NCI-H1417 (cell line): ENCODE data around the gene PMIS2.
A peak's percentile ranks its signal among the peaks of the same experiment; 100 is the strongest.
"Not testable (repeated sequence)": the region's sequence is repeated elsewhere in the genome, so short reads cannot be mapped to it uniquely, and the experiment has no call there.

Experiments used
- DNase-seq, 3 experiments: peaks; one replicate each; lab custom pipeline; 2025; lab: John Stamatoyannopoulos, UW

The PMIS2 gene

DNA sequence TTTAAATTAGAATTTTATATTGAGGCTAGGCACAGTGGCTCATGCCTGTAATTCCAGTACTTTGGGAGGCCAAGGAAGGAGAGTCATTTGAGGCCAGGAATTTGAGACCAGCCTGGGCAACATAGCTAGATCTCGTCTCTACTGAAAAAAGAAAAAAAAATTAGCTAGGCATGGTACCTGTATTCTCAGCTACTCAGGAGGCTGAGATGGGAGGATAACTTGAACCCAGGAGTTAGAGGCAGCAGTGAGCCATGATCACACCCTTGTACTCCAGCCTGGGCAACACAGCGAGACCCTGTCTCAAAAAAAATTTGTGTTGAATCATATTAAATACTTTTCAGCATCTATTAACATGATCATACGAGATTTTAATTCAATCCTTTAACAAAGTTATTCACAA is 4.9 kb downstream of the PMIS2 start:
- no peak for DNase-seq

DNA sequence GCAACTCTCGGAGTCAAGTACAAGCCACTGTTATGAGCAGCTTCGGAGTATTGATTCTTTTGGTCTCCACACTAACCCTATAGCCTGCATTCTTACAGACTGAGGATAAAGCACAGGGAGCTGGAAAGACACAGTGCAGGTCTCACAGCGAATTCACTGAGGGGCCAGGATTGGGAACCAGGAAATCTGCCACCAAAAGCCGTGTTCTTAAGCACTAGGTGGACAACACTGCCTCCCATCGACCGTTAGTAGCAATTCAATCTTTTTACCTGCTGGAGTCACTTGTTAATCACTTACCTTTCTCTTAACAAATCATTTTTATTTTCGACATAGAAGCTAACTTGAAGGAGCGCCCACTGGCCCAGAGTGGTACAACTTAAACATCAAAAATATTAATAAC is 6.3 kb downstream of the PMIS2 start:
- DNase-seq = peak in 1 of 3 experiments; percentile 19

GRCh38 chr19:35595026-35595425 is 9.1 kb downstream of the PMIS2 start:
- not testable (repeated sequence) for DNase-seq

DNA sequence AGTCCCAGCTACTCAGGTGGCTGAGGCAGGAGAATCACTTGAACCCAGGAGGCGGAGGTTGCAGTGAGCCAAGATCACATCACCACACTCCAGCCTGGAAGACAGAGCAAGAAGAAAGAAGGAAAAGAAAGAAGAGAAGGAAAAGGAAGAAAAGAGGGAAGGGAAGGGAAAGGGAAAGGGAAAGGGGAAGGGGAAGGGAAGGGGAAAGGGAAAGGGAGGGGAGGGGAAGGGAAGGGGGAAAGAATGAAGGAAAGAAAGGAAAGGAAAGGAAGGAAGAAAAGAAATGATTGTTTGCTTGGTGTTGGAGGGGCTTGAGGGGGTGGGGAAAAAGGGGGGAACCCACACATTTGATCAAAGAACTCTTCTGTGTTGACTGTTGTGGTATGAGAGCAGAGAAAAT is 10.0 kb downstream of the PMIS2 start:
- DNase-seq = no peak

DNA sequence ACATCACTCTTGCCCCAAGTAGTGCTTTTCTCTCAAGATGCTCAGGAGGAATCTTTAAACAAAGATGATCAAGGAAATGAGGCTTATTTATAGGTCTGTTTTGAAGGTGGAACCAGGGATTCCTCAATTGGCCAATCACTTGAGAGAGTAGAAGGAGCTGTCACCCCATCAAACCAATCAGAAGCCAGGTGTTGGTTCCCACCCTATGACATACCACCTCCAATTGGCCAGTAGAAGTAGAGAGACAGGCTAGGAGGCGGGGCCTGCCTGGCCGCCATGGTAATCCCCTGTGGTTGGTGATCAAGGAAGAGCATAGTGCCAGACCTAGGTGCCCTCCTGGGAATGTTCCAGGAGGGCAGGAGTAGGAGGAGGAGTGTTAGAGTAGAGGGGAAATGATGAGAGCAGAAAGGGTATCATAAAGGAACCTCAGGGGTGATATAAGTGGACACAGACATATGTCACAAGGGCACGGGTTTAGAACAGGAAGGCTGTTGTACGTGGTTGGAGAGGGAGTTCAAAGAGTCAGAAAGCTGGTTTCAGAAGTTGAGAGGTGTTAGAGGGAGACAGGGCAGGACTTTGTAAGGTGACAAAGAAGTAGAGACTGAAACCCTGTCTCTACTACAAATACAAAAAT is 10.5 kb downstream of the PMIS2 start:
- no peak for DNase-seq

- peak in 1 of 3 experiments; percentile 4 for DNase-seq
These were observed 16.0 kb downstream of the PMIS2 start for GRCh38 chr19:35601971-35602370.

DNA sequence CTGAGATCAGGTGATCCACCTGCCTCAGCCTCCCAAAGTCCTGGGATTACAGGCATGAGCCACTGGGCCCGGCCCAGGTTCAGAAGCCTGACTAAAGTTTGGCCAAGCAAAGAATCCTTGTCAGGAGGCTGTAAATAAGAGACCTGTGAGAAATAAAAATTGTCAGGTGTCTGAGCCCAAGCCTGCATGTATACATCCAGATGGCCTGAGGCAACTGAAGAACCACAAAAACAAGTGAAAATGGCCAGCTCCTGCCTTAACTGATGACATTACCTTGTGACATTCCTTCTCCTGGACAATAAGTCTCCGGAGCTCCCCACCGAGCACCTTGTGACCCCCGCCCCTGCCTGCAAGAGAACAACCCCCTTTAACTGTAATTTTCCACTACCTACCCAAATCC is 18.5 kb downstream of the PMIS2 start:
- not testable (repeated sequence) for DNase-seq

DNA sequence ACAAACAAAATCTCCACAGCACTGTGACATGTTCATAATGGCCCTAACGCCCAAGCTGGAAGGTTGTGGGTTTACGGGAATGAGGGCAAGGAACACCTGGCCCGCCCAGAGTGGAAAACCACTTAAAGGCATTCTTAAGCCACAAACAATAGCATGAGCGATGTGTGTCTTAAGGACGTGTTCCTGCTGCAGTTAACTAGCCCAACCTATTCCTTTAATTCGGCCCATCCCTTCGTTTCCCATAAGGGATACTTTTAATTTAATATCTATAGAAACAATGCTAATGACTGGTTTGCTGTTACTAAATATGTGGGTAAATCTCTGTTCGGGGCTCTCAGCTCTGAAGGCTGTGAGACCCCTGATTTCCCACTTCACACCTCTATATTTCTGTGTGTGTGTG is 21.2 kb downstream of the PMIS2 start:
- not testable (repeated sequence) for DNase-seq

- DNase-seq = no peak
These were observed 21.7 kb downstream of the PMIS2 start for GRCh38 chr19:35607661-35608060.

DNA sequence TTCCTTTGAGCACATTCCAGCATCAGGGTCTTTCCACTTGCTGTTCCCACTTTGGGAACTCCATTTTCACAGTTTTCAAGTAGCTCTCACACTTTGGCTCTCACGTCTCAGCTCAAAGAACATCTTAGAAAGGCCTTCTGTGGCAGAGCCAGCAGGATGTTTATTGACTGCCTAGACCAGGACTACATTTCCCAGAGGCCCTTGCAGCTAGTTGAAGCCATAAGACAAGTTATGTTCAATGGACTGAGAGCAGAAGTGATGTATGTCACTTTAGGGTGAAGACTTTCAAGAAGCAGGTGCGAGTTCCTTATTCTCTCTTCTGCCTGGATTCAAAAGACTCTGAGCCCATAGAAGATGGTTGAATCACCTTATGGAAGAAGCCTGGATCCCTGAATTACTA is 22.3 kb downstream of the PMIS2 start:
- no peak for DNase-seq

- no peak for DNase-seq
These were observed 23.9 kb downstream of the PMIS2 start for GRCh38 chr19:35609851-35610353.

GRCh38 chr19:35612224-35612558 is 26.2 kb downstream of the PMIS2 start:
- no peak for DNase-seq

GRCh38 chr19:35612559-35613321 is 26.8 kb downstream of the PMIS2 start, which contains the start of gene HAUS5:
TSS of gene HAUS5 (plus strand) at chr19:35612735. CDS start at chr19:35612795, 60 bp downstream.
- DNase-seq = peak; percentile 89 to 98 (median 94)

- no peak for DNase-seq
These were observed 27.6 kb downstream of the PMIS2 start for GRCh38 chr19:35613574-35613973.

DNA sequence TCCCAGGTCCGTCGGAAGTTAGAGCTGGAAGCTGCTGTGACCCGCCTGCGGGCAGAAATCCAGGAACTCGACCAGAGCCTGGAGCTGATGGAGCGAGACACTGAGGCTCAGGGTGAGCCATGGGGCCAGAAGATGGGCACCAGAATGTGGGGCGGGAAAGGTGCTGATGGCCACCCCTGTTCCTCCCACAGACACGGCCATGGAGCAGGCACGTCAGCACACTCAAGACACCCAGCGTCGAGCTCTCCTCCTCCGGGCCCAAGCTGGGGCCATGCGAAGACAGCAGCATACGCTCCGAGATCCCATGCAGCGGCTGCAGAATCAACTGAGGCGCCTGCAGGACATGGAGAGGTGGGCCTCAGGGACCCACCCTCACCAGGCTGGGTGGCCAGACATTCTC is 29.1 kb downstream of the PMIS2 start:
- DNase-seq = no peak

- no peak for DNase-seq
These were observed 32.9 kb downstream of the PMIS2 start for GRCh38 chr19:35618857-35619256.

GRCh38 chr19:35619290-35619923 is 33.4 kb downstream of the PMIS2 start:
- DNase-seq = no peak

GRCh38 chr19:35620001-35620400 is 34.0 kb downstream of the PMIS2 start:
- no peak for DNase-seq

GRCh38 chr19:35621708-35622107 is 35.7 kb downstream of the PMIS2 start:
- no peak for DNase-seq

- no peak for DNase-seq
These were observed 36.8 kb downstream of the PMIS2 start for GRCh38 chr19:35622750-35623149.

GRCh38 chr19:35623327-35624010 is 37.5 kb downstream of the PMIS2 start:
- no peak for DNase-seq

DNA sequence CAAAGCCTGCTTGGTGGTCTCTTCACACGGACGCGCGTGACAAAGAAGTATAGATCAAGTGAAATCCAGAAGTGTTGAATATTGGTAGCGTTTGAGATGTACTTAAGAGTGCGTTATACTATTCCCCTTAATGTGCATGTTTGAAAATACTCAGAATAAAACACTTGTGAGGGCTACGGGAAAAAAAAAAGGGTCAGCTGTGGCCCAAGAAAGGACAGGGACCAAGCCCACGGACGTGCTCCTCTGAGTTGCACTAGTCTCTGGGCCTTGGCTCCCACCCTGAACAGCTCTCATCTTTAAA is 42.2 kb downstream of the PMIS2 start:
- no peak for DNase-seq
